ENCODE data around the gene UBE2I.

The UBE2I gene

GRCh38 chr16:1364510-1364909 lies 55.1 kb downstream of the UBE2I start:
- no peak for DNase-seq

GRCh38 chr16:1366060-1366711 lies 56.8 kb downstream of the UBE2I start:
- DNase-seq = no peak

- no peak for DNase-seq
Measured at GRCh38 chr16:1366712-1367299, 57.4 kb downstream of the UBE2I start.

GRCh38 chr16:1367486-1368174 lies 58.2 kb downstream of the UBE2I start:
- DNase-seq = no peak

- DNase-seq = no peak
Measured at GRCh38 chr16:1371054-1371978, 61.9 kb downstream of the UBE2I start.

GRCh38 chr16:1372292-1372950 lies 63.0 kb downstream of the UBE2I start:
- DNase-seq = no peak

- no peak for DNase-seq
Measured at GRCh38 chr16:1374418-1375297, 65.2 kb downstream of the UBE2I start.

GRCh38 chr16:1375298-1375640 lies 65.8 kb downstream of the UBE2I start:
- DNase-seq = no peak

- no peak for DNase-seq
Measured at GRCh38 chr16:1375741-1376410, 66.4 kb downstream of the UBE2I start.
